ENCODE measurements around the gene TP73. TPM values are rescaled to one million over a fixed set of nuclear protein-coding genes. Genes with fewer than 3 reads are reported as not detected.

Gene TP73
- total RNA-seq, result not detected

DNA sequence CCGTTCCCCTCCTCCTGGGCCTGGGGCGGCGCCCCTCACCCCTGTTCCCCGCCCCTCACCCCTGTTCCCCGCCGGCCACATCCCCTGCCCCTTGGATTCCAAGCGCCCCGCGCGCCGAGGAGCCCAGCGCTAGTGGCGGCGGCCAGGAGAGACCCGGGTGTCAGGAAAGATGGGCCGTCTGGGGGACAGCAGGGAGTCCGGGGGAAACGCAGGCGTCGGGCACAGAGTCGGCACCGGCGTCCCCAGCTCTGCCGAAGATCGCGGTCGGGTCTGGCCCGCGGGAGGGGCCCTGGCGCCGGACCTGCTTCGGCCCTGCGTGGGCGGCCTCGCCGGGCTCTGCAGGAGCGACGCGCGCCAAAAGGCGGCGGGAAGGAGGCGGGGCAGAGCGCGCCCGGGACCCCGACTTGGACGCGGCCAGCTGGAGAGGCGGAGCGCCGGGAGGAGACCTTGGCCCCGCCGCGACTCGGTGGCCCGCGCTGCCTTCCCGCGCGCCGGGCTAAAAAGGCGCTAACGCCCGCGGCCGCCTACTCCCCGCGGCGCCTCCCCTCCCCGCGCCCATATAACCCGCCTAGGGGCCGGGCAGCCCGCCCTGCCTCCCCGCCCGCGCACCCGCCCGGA lies at the start of gene TP73:
Gene TP73, plus strand, starts transcription at position 587 of the 618 bp plus-strand sequence. CDS start 29,850 bp downstream, outside the sequence.
- no peak within 1 kb of the TSS for H3K27ac ChIP-seq (ENCODE audit: low read depth, low read length)
- H3K4me1 ChIP-seq (ENCODE audit: control insufficient read depth in 3 of 3, insufficient read depth in 3 of 3, low read length in 3 of 3), result peaks cover 13 to 26% (median 13%) of the 10 kb centered on the region in 3 donors
- no peaks in the 10 kb centered on the region for H3K9me3 ChIP-seq (ENCODE audit: control insufficient read depth in 3 of 3, low read length in 3 of 3)
- H3K4me3 ChIP-seq (ENCODE audit: low read length in 3 of 3), result peak within 1 kb of the TSS in 1 of 3 donors; percentile 13
- peaks cover 35 to 60% (median 44%) of the 10 kb centered on the region in 3 donors for H3K27me3 ChIP-seq (ENCODE audit: control insufficient read depth in 3 of 3, insufficient read depth in 3 of 3, low read length in 3 of 3)
- H3K36me3 ChIP-seq (ENCODE audit: control insufficient read depth in 3 of 3, insufficient read depth in 3 of 3, low read length in 3 of 3), result peaks cover 4 to 6% (median 5%) of the 10 kb centered on the region in 3 donors
- no peak within 1 kb of the TSS for H3K9ac ChIP-seq (ENCODE audit: low read depth in 1 of 3, low read length in 3 of 3)

DNA sequence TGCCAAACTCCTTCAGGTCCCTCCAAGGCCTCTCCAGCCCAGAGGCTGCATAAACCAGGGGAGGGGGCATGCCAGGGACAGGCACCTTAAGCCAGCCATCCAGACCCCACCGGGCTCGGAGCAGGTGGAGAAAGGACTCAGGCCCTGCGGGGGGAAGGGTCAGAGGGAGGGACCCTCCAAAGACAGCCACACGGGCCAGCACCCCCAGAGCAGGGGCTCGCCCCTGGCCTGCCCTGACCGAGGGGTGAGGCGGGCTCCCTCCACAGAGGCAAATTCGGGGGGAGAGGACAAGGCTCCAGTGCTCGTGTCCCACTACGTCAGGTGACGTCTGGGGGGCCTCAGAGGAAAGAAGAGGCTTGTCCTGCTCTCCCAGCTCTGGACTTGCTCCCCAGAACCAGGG lies 49.2 kb upstream of the TP73 start:
- Histone ChIP-seq H3K4me3 (ENCODE audit: low read length in 3 of 3) (no peak overlapping the region), H3K9me3 (ENCODE audit: control insufficient read depth in 3 of 3, low read length in 3 of 3) (no peaks in the 10 kb centered on the region), H3K9ac (ENCODE audit: low read depth in 1 of 3, low read length in 3 of 3) (no peak overlapping the region), H3K27ac (ENCODE audit: low read depth, low read length) (no peak overlapping the region), H3K27me3 (ENCODE audit: control insufficient read depth in 3 of 3, insufficient read depth in 3 of 3, low read length in 3 of 3) (peaks cover 0 to 10% (median 4%) of the 10 kb centered on the region in 3 donors), H3K36me3 (ENCODE audit: control insufficient read depth in 3 of 3, insufficient read depth in 3 of 3, low read length in 3 of 3) (no peaks in the 10 kb centered on the region), H3K4me1 (ENCODE audit: control insufficient read depth in 3 of 3, insufficient read depth in 3 of 3, low read length in 3 of 3) (peaks cover 9 to 22% (median 19%) of the 10 kb centered on the region in 3 donors)

DNA sequence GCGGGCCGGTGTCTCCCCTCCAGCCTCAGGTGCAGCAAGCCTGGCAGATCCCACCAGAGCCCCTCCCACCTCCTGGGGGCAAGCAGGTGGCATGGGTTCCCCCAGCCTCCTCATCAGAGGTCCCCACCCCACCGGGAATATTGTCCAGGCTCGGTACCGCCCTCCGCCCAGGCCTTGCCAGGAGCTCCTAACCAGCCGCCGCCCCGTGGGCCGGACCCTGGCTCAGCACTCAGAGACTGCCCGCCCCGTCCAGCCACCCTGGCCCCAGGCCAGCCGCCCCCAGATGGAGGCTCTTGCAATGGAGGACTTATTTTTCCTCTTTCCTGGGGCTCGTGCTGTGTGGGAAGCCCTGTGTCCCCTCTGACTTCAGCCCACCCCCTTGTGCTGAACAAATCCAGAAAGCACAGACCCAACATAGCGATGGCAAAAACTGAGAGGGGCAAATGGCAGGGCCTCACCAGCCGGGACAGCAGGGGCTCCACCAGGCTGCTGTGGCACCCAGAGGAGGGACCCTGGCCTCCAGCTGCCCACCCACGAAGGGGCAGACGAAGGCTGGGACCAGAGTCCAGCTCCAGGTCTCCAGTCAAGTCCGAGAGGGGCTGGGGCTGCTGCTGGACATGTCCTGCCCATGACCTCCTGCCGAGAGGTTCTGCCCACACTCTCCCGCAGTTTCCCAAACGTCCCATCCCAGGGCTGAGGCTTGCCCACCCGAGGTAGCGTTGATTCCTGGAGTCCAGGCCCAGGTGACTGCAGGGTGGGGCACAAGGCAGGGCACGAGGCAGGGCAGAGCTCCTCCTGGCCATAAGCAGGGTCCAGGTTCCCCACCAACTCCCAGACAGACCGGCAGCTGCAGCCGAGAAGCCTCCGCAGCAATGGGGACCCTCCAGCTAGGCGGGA lies 48.5 kb upstream of the TP73 start:
- peaks cover 9 to 16% (median 14%) of the 10 kb centered on the region in 3 donors for H3K4me1 ChIP-seq (ENCODE audit: control insufficient read depth in 3 of 3, insufficient read depth in 3 of 3, low read length in 3 of 3)
- no peak overlapping the region for H3K27ac ChIP-seq (ENCODE audit: low read depth, low read length)
- H3K9me3 ChIP-seq (ENCODE audit: control insufficient read depth in 3 of 3, low read length in 3 of 3), result no peaks in the 10 kb centered on the region
- H3K9ac ChIP-seq (ENCODE audit: low read depth in 1 of 3, low read length in 3 of 3), result no peak overlapping the region
- H3K36me3 ChIP-seq (ENCODE audit: control insufficient read depth in 3 of 3, insufficient read depth in 3 of 3, low read length in 3 of 3), result no peaks in the 10 kb centered on the region
- H3K4me3 ChIP-seq (ENCODE audit: low read length in 3 of 3), result no peak overlapping the region
- peaks cover 4 to 17% (median 11%) of the 10 kb centered on the region in 3 donors for H3K27me3 ChIP-seq (ENCODE audit: control insufficient read depth in 3 of 3, insufficient read depth in 3 of 3, low read length in 3 of 3)

DNA sequence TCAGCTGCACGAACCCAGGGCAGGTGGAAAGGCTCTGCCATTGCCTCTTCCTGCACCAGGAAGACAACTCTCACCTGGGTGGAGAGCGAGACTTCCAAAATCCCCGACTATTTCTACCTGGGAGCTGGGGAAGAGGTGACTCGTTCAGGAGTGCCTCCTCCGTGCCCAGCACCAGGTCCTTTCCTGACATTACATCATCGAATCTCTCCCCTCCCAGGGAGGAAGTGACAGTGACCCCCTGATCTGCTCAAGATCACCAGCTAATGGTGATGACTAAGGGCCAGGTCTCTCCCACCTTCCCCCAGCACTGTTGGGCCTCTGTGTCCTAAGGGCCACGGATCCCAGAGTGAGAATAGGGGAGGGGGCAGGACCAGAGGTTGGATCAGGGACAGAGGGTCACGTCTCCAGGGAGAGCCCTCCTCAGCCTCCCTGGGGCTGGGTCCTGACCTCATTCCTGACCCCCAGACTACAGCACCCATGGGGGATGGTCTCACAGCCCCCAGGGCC lies 47.8 kb upstream of the TP73 start:
- H3K36me3 ChIP-seq (ENCODE audit: control insufficient read depth in 3 of 3, insufficient read depth in 3 of 3, low read length in 3 of 3), result no peaks in the 10 kb centered on the region
- peaks cover 5 to 9% (median 7%) of the 10 kb centered on the region in 3 donors for H3K4me1 ChIP-seq (ENCODE audit: control insufficient read depth in 3 of 3, insufficient read depth in 3 of 3, low read length in 3 of 3)
- H3K27me3 ChIP-seq (ENCODE audit: control insufficient read depth in 3 of 3, insufficient read depth in 3 of 3, low read length in 3 of 3), result peaks cover 11 to 24% (median 18%) of the 10 kb centered on the region in 3 donors
- H3K27ac ChIP-seq (ENCODE audit: low read depth, low read length), result no peak overlapping the region
- no peak overlapping the region for H3K4me3 ChIP-seq (ENCODE audit: low read length in 3 of 3)
- no peak overlapping the region for H3K9ac ChIP-seq (ENCODE audit: low read depth in 1 of 3, low read length in 3 of 3)
- H3K9me3 ChIP-seq (ENCODE audit: control insufficient read depth in 3 of 3, low read length in 3 of 3), result no peaks in the 10 kb centered on the region

DNA sequence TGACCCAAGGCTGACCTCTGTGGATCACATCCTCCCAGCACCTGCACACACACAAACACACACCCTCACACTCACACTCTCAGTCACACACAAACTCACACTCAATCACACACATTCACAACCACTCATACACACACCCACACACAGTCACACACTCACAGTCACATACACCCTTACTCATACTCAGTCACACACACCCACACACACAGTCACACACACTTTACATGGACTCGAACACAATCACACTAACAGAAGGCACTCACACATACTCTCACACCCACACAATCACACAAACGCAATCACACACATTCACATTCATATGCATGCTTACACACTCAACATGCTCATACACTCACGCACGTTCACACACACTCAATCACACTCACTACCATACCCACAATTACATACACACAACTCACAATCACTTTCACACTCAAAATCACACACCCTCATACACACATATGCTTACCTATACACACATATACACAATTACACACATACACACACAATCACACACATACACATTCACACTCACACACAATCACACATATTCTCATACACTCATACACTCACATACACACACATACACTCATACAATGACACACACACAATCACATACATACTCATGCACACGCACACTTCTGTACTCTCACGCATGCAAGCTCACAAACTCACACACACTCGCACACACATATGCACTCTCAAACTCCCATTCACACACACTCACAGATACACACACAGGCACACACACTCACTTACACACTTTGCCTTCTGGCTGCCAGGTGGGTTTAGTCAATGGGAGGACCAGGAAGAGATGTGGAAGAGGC lies 47.1 kb upstream of the TP73 start:
- Histone ChIP-seq H3K27ac (ENCODE audit: low read depth, low read length) (no peak overlapping the region), H3K27me3 (ENCODE audit: control insufficient read depth in 3 of 3, insufficient read depth in 3 of 3, low read length in 3 of 3) (peaks cover 18 to 31% (median 24%) of the 10 kb centered on the region in 3 donors), H3K4me1 (ENCODE audit: control insufficient read depth in 3 of 3, insufficient read depth in 3 of 3, low read length in 3 of 3) (peaks cover 2 to 6% (median 2%) of the 10 kb centered on the region in 3 donors), H3K36me3 (ENCODE audit: control insufficient read depth in 3 of 3, insufficient read depth in 3 of 3, low read length in 3 of 3) (no peaks in the 10 kb centered on the region), H3K9me3 (ENCODE audit: control insufficient read depth in 3 of 3, low read length in 3 of 3) (no peaks in the 10 kb centered on the region), H3K9ac (ENCODE audit: low read depth in 1 of 3, low read length in 3 of 3) (no peak overlapping the region), H3K4me3 (ENCODE audit: low read length in 3 of 3) (no peak overlapping the region)

DNA sequence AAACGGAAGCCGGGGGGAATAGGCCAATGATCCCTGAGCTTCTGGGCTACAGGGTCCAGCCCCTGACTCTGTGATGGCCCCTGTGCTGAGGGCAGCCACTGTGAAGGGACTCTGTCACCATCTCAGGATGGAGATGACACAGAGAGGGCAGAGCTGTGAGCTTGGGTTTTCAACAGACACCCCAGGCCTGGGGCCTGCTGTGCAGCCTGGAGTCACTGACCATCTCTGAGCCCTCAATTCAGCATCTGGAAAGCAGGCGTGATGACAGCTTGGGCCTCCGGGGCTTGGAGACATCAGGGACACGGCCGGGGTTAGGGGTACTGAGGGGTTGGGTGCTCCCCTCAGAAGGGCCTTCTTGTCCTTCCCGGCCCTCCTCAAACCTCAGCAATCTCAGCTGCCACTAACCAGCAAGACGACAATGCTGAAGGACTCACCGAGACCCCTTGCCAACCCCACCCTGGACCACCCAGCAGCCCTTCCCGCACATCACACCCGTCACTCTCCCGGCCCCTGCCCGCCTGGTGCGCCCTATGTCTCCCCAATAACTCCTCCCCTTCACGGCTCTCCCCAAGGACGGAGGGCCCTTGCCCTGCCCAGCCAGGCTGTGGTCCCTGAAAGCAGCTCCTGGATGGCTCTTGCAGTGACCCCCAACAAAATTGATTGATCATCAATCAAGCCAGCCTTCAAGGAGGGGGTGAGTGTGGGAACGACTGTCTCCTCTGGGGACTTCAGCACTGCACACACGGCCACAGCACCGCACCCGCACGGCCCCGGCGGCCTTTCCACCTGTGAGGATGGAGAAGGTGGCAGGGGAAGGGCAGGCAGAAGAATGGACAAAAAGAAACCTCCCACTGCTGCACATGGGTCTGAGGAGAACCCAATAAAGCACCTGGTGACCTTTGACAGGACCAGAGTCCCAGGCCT lies 45.3 kb upstream of the TP73 start:
- peaks cover 26 to 45% (median 31%) of the 10 kb centered on the region in 3 donors for H3K27me3 ChIP-seq (ENCODE audit: control insufficient read depth in 3 of 3, insufficient read depth in 3 of 3, low read length in 3 of 3)
- H3K36me3 ChIP-seq (ENCODE audit: control insufficient read depth in 3 of 3, insufficient read depth in 3 of 3, low read length in 3 of 3), result no peaks in the 10 kb centered on the region
- H3K4me1 ChIP-seq (ENCODE audit: control insufficient read depth in 3 of 3, insufficient read depth in 3 of 3, low read length in 3 of 3), result peaks cover 6 to 14% (median 8%) of the 10 kb centered on the region in 3 donors
- no peak overlapping the region for H3K27ac ChIP-seq (ENCODE audit: low read depth, low read length)
- no peaks in the 10 kb centered on the region for H3K9me3 ChIP-seq (ENCODE audit: control insufficient read depth in 3 of 3, low read length in 3 of 3)
- no peak overlapping the region for H3K4me3 ChIP-seq (ENCODE audit: low read length in 3 of 3)
- no peak overlapping the region for H3K9ac ChIP-seq (ENCODE audit: low read depth in 1 of 3, low read length in 3 of 3)

DNA sequence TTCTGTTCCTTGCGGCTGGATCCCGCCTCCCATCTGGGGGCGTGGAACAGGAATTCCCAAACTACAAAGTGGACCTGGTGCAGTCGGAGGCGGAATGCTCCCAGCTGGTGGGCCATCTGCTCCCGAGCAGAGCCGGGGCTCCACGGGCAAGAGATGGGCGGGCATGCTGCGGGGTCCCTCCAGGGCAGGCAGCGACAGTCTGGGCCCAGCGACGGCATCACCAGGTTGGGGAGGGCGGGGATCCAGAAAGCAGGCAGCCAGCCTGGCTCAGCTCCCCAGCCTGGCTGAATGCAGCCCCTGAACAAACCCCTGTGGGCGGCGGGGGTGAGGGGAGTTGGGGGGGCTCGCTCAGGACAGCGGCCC lies 44.6 kb upstream of the TP73 start:
- Histone ChIP-seq H3K9me3 (ENCODE audit: control insufficient read depth in 3 of 3, low read length in 3 of 3) (no peaks in the 10 kb centered on the region), H3K27ac (ENCODE audit: low read depth, low read length) (no peak overlapping the region), H3K9ac (ENCODE audit: low read depth in 1 of 3, low read length in 3 of 3) (no peak overlapping the region), H3K4me3 (ENCODE audit: low read length in 3 of 3) (no peak overlapping the region), H3K36me3 (ENCODE audit: control insufficient read depth in 3 of 3, insufficient read depth in 3 of 3, low read length in 3 of 3) (no peaks in the 10 kb centered on the region), H3K27me3 (ENCODE audit: control insufficient read depth in 3 of 3, insufficient read depth in 3 of 3, low read length in 3 of 3) (peaks cover 26 to 50% (median 35%) of the 10 kb centered on the region in 3 donors), H3K4me1 (ENCODE audit: control insufficient read depth in 3 of 3, insufficient read depth in 3 of 3, low read length in 3 of 3) (peaks cover 6 to 14% (median 8%) of the 10 kb centered on the region in 3 donors)

DNA sequence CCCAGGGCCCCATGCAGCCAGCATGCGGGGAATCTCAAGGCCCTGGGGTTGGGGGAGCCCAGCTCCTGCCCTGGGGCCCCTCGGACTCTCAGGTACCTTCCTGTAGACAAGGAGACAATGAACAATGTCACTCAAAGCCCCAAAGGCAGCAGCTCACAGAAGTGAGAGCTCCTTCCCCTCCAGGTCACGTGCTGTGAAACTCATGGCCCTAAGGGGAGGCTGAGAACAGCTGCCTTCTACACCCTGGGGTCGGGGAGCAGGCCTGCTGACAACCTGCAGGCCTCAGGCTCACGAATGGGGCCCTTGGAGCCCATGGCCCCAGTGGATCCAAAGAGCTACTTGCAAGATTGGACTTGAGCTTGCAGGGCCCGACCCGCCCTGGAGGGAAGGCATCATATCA lies 44.2 kb upstream of the TP73 start:
- no peak overlapping the region for H3K27ac ChIP-seq (ENCODE audit: low read depth, low read length)
- no peaks in the 10 kb centered on the region for H3K9me3 ChIP-seq (ENCODE audit: control insufficient read depth in 3 of 3, low read length in 3 of 3)
- peaks cover 26 to 54% (median 38%) of the 10 kb centered on the region in 3 donors for H3K27me3 ChIP-seq (ENCODE audit: control insufficient read depth in 3 of 3, insufficient read depth in 3 of 3, low read length in 3 of 3)
- no peaks in the 10 kb centered on the region for H3K36me3 ChIP-seq (ENCODE audit: control insufficient read depth in 3 of 3, insufficient read depth in 3 of 3, low read length in 3 of 3)
- H3K4me1 ChIP-seq (ENCODE audit: control insufficient read depth in 3 of 3, insufficient read depth in 3 of 3, low read length in 3 of 3), result peaks cover 6 to 14% (median 8%) of the 10 kb centered on the region in 3 donors
- H3K4me3 ChIP-seq (ENCODE audit: low read length in 3 of 3), result no peak overlapping the region
- H3K9ac ChIP-seq (ENCODE audit: low read depth in 1 of 3, low read length in 3 of 3), result no peak overlapping the region
